A549 (cell line): ENCODE data around the gene DNMT3A.

ENCODE experiments used
- JUN ChIP-seq, 2 experiments: fragments of >200 bp; sonication (Bioruptor Twin); formaldehyde crosslinking; IDR thresholded peaks; 2 replicates in 1 of 2; 3 replicates in 1 of 2; pipeline ENCODE4 v1.6.1; 2016 to 2017
- KDM5A ChIP-seq: fragments of 200-600 bp; sonication (generic); IDR thresholded peaks from 2 replicates; pipeline ENCODE4 v1.6.1; 2016; ENCODE audit warnings: antibody characterized with exemption, mild to moderate bottlenecking
- TF ChIP-seq, protein P1 (sequence below): fragments of >200 bp; sonication (Bioruptor Twin); formaldehyde crosslinking; IDR thresholded peaks from 3 replicates; pipeline ENCODE4 v1.5.1; 2016
- TF ChIP-seq, protein P2 (sequence below): fragments of 200-600 bp; sonication (generic); IDR thresholded peaks from 2 replicates; pipeline ENCODE4 v1.6.1; 2016; ENCODE audit warnings: antibody characterized with exemption, mild to moderate bottlenecking, moderate library complexity
- TF ChIP-seq, protein P3 (sequence below): IDR thresholded peaks from 2 replicates; pipeline ENCODE4 v1.6.1; 2012

DNA sequence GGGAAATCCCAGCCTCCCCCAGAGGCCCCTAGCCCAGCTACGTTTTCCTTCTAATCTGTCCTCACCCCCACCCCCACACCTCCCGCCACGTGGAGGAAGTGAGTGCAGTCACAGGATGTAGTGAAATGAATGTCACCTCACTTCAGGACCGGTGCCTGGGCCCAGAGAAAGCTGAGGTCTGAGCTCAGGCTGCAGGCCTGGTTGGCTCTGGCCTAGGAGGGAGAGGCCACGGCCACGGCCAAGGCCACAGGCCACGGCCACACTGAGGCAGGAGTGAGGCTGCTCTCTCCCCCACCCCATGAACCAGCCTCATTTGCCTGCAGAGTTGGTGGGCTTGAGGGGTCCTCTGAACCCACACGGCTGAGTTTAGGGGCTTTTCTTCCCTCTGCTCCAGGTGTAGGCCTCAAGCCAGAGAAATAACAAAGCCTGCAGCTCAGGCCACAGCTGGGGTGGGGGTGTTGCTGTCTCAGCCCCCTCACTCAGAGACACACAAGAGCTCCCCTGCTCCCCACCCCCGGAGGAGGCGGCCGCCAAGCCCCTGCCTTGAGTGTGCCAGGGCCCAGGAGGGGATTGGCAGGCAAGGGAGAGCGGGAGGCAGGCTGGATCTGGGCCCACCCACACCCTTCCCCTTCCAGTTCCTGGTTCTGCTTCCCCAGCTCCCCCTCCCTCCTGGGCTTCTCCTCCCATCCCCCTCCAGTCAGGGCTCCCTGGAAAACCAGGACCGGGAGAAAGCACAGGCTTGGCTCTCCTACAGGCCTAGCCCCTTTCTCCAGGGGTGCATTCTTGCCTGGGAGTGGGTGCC lies 27.0 kb downstream of the DNMT3A start:
- TF ChIP-seq, protein P1, sequence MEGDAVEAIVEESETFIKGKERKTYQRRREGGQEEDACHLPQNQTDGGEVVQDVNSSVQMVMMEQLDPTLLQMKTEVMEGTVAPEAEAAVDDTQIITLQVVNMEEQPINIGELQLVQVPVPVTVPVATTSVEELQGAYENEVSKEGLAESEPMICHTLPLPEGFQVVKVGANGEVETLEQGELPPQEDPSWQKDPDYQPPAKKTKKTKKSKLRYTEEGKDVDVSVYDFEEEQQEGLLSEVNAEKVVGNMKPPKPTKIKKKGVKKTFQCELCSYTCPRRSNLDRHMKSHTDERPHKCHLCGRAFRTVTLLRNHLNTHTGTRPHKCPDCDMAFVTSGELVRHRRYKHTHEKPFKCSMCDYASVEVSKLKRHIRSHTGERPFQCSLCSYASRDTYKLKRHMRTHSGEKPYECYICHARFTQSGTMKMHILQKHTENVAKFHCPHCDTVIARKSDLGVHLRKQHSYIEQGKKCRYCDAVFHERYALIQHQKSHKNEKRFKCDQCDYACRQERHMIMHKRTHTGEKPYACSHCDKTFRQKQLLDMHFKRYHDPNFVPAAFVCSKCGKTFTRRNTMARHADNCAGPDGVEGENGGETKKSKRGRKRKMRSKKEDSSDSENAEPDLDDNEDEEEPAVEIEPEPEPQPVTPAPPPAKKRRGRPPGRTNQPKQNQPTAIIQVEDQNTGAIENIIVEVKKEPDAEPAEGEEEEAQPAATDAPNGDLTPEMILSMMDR, result no peak
- TF ChIP-seq JUN (IDR thresholded peaks at IDR 0.05), result no peak
- TF ChIP-seq KDM5A, result no peak
- TF ChIP-seq, protein P2, sequence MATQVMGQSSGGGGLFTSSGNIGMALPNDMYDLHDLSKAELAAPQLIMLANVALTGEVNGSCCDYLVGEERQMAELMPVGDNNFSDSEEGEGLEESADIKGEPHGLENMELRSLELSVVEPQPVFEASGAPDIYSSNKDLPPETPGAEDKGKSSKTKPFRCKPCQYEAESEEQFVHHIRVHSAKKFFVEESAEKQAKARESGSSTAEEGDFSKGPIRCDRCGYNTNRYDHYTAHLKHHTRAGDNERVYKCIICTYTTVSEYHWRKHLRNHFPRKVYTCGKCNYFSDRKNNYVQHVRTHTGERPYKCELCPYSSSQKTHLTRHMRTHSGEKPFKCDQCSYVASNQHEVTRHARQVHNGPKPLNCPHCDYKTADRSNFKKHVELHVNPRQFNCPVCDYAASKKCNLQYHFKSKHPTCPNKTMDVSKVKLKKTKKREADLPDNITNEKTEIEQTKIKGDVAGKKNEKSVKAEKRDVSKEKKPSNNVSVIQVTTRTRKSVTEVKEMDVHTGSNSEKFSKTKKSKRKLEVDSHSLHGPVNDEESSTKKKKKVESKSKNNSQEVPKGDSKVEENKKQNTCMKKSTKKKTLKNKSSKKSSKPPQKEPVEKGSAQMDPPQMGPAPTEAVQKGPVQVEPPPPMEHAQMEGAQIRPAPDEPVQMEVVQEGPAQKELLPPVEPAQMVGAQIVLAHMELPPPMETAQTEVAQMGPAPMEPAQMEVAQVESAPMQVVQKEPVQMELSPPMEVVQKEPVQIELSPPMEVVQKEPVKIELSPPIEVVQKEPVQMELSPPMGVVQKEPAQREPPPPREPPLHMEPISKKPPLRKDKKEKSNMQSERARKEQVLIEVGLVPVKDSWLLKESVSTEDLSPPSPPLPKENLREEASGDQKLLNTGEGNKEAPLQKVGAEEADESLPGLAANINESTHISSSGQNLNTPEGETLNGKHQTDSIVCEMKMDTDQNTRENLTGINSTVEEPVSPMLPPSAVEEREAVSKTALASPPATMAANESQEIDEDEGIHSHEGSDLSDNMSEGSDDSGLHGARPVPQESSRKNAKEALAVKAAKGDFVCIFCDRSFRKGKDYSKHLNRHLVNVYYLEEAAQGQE, result no peak
- TF ChIP-seq, protein P3, sequence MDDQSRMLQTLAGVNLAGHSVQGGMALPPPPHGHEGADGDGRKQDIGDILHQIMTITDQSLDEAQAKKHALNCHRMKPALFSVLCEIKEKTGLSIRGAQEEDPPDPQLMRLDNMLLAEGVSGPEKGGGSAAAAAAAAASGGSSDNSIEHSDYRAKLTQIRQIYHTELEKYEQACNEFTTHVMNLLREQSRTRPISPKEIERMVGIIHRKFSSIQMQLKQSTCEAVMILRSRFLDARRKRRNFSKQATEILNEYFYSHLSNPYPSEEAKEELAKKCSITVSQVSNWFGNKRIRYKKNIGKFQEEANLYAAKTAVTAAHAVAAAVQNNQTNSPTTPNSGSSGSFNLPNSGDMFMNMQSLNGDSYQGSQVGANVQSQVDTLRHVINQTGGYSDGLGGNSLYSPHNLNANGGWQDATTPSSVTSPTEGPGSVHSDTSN, result no peak
